ENCODE measurements around the gene PKD1. TPM values are rescaled to one million over a fixed set of nuclear protein-coding genes. Genes with fewer than 3 reads are reported as not detected.
A peak's percentile ranks its signal among the peaks of the same experiment; 100 is the strongest.

PKD1 gene
- total and polyA plus RNA-seq, 2 of the 13 experiments (the other 11 are each of a cell fraction or from before 2014, with no cell fraction given) = 22.1 to 23.0 TPM

- peak; percentile 76 for TF ChIP-seq HDAC1 (CRISPR knock-in tag; IDR thresholded peaks at IDR 0.05)
- peak; percentile 57; the same call in 1 of the 2 replicates for TF ChIP-seq POLR2G (IDR thresholded peaks at IDR 0.05; ENCODE audit: low read depth, low read length)
- TF ChIP-seq ZBTB21 (CRISPR knock-in tag; IDR thresholded peaks at IDR 0.05) = no peak
- 0 out of 2 replicates have a peak, but pooled peaks have one; percentile 39 for TF ChIP-seq ZZZ3 (CRISPR knock-in tag; IDR thresholded peaks at IDR 0.05; ENCODE audit: borderline replicate concordance)
- no peak for TF ChIP-seq SMC3 (IDR thresholded peaks at IDR 0.05; ENCODE audit: low read length)
- peak; percentile 22; the same call in 1 of the 2 replicates for TF ChIP-seq ZNF33A (CRISPR knock-in tag; IDR thresholded peaks at IDR 0.05; ENCODE audit: borderline replicate concordance)
- TF ChIP-seq TRIM22 (IDR thresholded peaks at IDR 0.05) = no peak
- no peak for TF ChIP-seq ZNF674 (CRISPR knock-in tag; IDR thresholded peaks at IDR 0.05; ENCODE audit: low read depth)
- peak; percentile 90 for TF ChIP-seq UBTF (CRISPR knock-in tag; IDR thresholded peaks at IDR 0.05)
- TF ChIP-seq ZBTB14 (CRISPR knock-in tag; IDR thresholded peaks at IDR 0.05) = no peak
- peak; percentile 98 for TF ChIP-seq HNRNPLL (IDR thresholded peaks at IDR 0.05; ENCODE audit: low read depth, low read length, poor library complexity, severe bottlenecking)
- TF ChIP-seq TFDP1 (CRISPR knock-in tag; IDR thresholded peaks at IDR 0.05; ENCODE audit: borderline replicate concordance) = peak; percentile 40; the same call in 1 of the 2 replicates
- no peak for TF ChIP-seq ZNF83 (CRISPR knock-in tag; IDR thresholded peaks at IDR 0.05; ENCODE audit: borderline replicate concordance)
- no peak for TF ChIP-seq ZKSCAN1 (IDR thresholded peaks at IDR 0.05; ENCODE audit: low read length)
- TF ChIP-seq ZNF362 (CRISPR knock-in tag; IDR thresholded peaks at IDR 0.05; ENCODE audit: borderline replicate concordance) = no peak; the same call in 1 of the 2 replicates
- TF ChIP-seq ZNF224 (CRISPR knock-in tag; IDR thresholded peaks at IDR 0.05) = peak; percentile 92; the same call in 1 of the 2 replicates
- peak; percentile 80 for TF ChIP-seq ZNF691 (CRISPR knock-in tag; IDR thresholded peaks at IDR 0.05; ENCODE audit: borderline replicate concordance, low read depth)
- TF ChIP-seq ZNF24 (IDR thresholded peaks at IDR 0.05) = no peak
- no peak for TF ChIP-seq CBX5 (CRISPR knock-in tag; IDR thresholded peaks at IDR 0.05; ENCODE audit: borderline replicate concordance)
- peak; percentile 61 for TF ChIP-seq PITX1 (CRISPR knock-in tag; IDR thresholded peaks at IDR 0.05)
- no peak for TF ChIP-seq CC2D1A (CRISPR knock-in tag; IDR thresholded peaks at IDR 0.05)
Measured at GRCh38 chr16:2047330-2048115, 88.2 kb downstream of the PKD1 start, which contains the start of the genes NTHL1 and TSC2 (continued).
